ENCODE results near the gene CCR6.

GRCh38 chr6:167150941-167151549 lies 28.1 kb downstream of the CCR6 start:
- TF ChIP-seq EZH2phosphoT487 (IDR thresholded peaks at IDR 0.05; ENCODE audit: insufficient read depth, low read depth) (no peak), EZH2 (IDR thresholded peaks at IDR 0.05; ENCODE audit: insufficient read depth, poor library complexity, severe bottlenecking) (no peak)

Data from GM23248 (cell line).